Stimulated activated CD4-positive, alpha-beta T cell treated with anti-CD3 and anti-CD28 coated beads, TNF-alpha, amount 100 ng/mL, for 24 hours (primary cell): ENCODE data around the gene CHD1.

Experiments
- DNase-seq, 3 experiments: peaks; one replicate each; pipeline ENCODE4 v3.0.0-alpha.2; 2020; ENCODE audit warnings: low read depth in 3 of 3

CHD1 gene

DNA sequence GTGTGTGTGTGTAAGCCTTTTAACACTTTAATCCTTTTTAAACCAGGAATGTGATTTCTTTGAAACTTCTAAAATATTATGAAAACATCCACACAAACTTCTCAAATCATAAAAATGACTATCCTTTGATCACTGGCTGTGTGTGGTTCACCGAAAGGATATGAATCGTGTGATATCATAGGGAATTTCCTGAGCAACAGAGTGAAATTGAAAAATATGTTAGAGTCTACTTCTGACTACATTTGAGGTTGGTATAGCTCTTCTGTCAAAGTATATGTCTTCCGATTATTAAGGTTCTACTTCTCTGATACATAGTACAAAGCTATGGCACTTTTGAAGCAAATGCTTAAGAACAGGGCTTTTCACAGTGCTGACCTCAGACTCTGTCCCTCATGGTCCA is 115.1 kb downstream of the CHD1 start:
- no peak for DNase-seq

DNA sequence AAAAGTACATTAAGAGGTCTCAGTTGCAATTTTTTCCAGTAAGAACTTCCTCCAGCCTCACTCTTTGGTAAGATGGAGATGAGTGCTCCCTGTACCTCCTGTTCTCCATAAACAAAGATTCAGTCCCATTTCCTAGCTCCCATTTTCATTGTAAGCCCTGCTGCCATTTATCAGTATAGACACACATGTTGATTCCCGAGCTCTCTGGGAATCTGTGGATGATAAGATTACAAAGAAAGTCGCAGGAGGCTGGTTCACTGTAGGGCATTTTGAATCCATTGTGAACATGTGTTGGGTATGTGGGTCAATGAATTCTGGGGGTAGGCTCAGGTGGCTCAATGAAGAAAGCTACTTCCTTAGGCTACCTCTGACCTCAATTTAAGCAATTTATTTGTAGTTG is 118.6 kb downstream of the CHD1 start:
- DNase-seq: no peak

DNA sequence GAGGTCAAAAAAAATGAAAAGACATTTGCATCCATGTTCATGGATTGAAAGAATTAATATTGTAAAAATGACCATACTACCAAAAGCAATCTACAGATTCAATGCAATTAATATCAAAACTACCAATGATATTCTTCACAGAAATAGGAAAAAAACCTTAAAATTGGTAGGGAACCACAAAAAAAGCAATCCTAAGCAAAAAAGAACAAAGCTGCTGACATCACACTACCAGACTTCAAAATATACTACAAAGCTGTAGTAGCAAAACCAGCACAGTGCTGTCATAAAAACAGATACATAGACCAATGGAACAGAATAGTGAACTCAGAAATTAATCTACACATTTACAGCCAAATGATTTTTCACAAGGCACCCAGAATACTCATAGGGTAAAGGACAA is 121.0 kb downstream of the CHD1 start:
- DNase-seq: no peak

DNA sequence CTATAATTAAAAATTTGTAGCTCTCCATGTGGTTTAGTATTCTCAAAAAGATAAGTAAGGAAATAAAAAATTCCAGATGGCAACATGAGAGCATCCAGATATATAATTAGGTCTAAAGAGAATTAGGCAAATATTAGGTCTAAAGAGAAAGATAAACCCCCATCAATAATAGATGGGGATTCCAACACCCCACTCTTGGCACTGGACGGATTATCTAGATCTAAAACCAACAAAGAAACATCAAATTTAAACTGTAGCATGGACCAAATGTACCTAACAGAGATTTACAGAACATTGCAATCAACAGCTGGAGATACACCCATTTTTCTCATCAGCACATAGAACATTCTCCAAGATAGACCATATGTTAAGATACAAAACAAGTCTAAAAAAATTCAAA is 123.7 kb downstream of the CHD1 start:
- DNase-seq: no peak

DNA sequence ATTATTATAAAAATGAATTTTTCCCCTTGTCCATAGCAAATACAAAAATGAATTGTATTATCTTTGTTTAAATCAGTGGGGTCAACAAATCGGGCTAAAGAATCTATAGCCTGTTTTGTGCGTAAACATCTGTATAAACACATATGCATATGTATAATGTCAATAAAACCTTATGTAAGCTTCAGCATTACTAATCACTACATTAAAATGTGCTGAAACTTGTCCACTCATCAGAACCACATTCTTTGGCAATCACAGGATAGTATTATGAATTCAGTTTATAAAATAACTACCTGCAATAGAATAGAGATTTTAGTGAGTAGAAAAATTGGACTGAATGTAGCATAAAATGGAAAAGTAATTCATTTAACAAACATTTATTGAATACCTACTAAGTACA is 124.7 kb downstream of the CHD1 start:
- DNase-seq: no peak
